ENCODE results near the gene HTRA3.

DNA sequence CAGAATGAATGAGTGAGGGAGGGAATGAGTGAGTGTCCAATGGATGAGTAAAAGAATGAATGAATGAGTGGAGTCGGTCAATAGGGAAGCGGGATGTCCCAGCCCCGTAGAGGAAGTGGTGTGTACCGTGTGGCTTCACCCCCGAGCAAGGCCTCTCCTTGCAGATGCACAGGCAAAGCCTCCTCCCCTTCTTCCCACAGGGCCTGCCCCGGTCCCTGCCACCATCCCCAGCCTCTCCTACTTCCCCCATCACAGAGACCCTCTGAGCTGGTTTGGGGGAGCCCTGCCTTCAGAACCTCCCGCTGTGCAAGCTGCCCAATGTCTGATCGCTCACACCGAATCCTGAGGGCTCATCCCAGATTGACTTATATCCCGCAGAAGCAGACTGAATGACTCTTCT is 13.6 kb downstream of the HTRA3 start:
- TF ChIP-seq, protein P1, sequence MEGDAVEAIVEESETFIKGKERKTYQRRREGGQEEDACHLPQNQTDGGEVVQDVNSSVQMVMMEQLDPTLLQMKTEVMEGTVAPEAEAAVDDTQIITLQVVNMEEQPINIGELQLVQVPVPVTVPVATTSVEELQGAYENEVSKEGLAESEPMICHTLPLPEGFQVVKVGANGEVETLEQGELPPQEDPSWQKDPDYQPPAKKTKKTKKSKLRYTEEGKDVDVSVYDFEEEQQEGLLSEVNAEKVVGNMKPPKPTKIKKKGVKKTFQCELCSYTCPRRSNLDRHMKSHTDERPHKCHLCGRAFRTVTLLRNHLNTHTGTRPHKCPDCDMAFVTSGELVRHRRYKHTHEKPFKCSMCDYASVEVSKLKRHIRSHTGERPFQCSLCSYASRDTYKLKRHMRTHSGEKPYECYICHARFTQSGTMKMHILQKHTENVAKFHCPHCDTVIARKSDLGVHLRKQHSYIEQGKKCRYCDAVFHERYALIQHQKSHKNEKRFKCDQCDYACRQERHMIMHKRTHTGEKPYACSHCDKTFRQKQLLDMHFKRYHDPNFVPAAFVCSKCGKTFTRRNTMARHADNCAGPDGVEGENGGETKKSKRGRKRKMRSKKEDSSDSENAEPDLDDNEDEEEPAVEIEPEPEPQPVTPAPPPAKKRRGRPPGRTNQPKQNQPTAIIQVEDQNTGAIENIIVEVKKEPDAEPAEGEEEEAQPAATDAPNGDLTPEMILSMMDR (IDR thresholded peaks at IDR 0.05; ENCODE audit: insufficient read depth, low read length), result no peak
- TF ChIP-seq POLR2AphosphoS5 (IDR thresholded peaks at IDR 0.05; ENCODE audit: low read depth) (no peak), GABPA (IDR thresholded peaks at IDR 0.05; ENCODE audit: low read depth) (no peak)
- TF ChIP-seq, protein P2, sequence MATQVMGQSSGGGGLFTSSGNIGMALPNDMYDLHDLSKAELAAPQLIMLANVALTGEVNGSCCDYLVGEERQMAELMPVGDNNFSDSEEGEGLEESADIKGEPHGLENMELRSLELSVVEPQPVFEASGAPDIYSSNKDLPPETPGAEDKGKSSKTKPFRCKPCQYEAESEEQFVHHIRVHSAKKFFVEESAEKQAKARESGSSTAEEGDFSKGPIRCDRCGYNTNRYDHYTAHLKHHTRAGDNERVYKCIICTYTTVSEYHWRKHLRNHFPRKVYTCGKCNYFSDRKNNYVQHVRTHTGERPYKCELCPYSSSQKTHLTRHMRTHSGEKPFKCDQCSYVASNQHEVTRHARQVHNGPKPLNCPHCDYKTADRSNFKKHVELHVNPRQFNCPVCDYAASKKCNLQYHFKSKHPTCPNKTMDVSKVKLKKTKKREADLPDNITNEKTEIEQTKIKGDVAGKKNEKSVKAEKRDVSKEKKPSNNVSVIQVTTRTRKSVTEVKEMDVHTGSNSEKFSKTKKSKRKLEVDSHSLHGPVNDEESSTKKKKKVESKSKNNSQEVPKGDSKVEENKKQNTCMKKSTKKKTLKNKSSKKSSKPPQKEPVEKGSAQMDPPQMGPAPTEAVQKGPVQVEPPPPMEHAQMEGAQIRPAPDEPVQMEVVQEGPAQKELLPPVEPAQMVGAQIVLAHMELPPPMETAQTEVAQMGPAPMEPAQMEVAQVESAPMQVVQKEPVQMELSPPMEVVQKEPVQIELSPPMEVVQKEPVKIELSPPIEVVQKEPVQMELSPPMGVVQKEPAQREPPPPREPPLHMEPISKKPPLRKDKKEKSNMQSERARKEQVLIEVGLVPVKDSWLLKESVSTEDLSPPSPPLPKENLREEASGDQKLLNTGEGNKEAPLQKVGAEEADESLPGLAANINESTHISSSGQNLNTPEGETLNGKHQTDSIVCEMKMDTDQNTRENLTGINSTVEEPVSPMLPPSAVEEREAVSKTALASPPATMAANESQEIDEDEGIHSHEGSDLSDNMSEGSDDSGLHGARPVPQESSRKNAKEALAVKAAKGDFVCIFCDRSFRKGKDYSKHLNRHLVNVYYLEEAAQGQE (IDR thresholded peaks at IDR 0.05; ENCODE audit: insufficient replicate concordance, low read depth), result no peak
